Stimulated activated CD4-positive, alpha-beta T cell treated with anti-CD3 and anti-CD28 coated beads, Interleukin-1b, Interleukin-23, amount 100 ng/mL, for 1 hour (primary cell): ENCODE measurements around the gene SGPL1.

Experiments
- DNase-seq, 2 donors: peaks; one replicate each; pipeline ENCODE4 v3.0.0-alpha.2; 2020; ENCODE audit warnings: low read depth in 2 of 2

The SGPL1 gene

GRCh38 chr10:70921285-70921684 is 105.5 kb downstream of the SGPL1 start:
- no peak for DNase-seq

- DNase-seq = no peak
These were observed 107.9 kb downstream of the SGPL1 start for GRCh38 chr10:70923696-70924095.

- DNase-seq = peak in 1 of 2 donors; percentile 42
These were observed 109.9 kb downstream of the SGPL1 start for GRCh38 chr10:70925377-70926225.

- DNase-seq = no peak
These were observed 110.7 kb downstream of the SGPL1 start for GRCh38 chr10:70926226-70927000.

GRCh38 chr10:70927189-70927943 is 111.6 kb downstream of the SGPL1 start:
- no peak for DNase-seq

- DNase-seq = no peak
These were observed 112.4 kb downstream of the SGPL1 start for GRCh38 chr10:70928140-70928539.

GRCh38 chr10:70930263-70931000 is 114.7 kb downstream of the SGPL1 start:
- no peak for DNase-seq
